GM21737 (cell line): ENCODE results near the gene MFGE8.
"Not testable (repeated sequence)": the region's sequence is repeated elsewhere in the genome, so short reads cannot be mapped to it uniquely, and the experiment has no call there.

ENCODE experiments used
- ATAC-seq: cut with Tn5 transposase; IDR thresholded peaks from one replicate; pipeline ENCODE4 v1.9.1; 2021; ENCODE audit warnings: mild to moderate bottlenecking, moderate library complexity; ENCODE audit not compliant: unreplicated experiment

Gene MFGE8, protein sequence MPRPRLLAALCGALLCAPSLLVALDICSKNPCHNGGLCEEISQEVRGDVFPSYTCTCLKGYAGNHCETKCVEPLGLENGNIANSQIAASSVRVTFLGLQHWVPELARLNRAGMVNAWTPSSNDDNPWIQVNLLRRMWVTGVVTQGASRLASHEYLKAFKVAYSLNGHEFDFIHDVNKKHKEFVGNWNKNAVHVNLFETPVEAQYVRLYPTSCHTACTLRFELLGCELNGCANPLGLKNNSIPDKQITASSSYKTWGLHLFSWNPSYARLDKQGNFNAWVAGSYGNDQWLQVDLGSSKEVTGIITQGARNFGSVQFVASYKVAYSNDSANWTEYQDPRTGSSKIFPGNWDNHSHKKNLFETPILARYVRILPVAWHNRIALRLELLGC

DNA sequence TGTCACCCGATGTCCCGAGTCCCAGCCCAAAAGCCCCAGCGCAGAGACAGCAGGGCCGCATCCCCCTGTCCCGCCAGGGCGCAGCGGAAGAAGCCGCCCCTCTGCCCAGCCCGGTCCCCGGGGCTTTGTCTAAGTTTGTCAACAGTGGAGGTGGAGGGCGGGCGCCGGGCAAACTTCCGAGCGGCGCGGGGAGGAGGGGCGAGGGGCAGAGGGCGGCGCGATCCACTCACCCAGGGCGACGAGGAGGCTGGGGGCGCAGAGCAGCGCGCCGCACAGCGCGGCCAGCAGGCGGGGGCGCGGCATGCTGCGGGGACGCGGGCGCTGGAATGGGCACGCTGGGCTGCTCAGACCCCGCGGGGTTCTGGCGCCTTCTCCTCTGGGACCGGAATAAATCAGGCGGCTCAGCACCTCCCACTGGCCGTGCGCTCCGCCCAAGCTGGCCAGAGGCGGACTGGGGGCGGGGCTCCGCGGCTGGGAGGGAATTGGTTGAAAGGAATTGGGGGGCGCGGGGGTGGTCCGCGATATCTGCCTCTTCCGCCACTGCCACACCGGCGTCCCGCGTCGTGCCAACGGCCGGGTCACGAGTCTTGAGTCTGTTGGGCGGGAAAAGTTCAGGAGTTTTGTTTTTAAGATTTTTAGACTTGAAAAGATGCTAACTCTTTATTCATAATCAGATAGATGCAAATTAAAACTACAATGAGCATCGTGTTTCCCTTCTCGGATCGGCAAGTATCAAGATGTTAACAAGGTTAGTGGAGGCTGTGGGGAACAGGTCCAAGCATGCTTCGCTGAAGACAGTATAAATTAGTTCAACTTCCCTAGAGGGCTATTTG lies at the start of gene MFGE8:
Gene MFGE8, minus strand, starts transcription at position 363 of the 833 bp plus-strand sequence. Its CDS starts 60 bp downstream, at position 303.
- peak; percentile 84 for ATAC-seq

DNA sequence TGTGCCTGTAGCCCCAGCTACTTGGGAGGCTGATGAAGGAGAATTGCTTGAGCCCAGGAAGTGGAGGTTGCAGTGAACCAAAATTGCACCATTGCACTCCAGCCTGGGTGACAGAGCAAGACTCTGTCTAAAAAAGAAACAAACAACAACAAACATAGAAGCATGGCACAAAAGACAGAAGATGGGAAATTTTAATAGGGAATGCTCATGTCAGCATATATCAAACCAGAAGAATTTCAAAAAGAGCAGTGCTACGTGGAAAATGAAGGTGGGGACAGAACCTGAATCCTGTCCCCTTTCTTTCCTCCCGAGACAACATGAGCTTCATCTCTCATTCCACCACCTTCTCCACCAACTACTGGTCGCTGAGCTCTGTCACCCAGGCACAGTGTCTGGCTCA lies 46.3 kb upstream of the MFGE8 start:
- no peak for ATAC-seq

DNA sequence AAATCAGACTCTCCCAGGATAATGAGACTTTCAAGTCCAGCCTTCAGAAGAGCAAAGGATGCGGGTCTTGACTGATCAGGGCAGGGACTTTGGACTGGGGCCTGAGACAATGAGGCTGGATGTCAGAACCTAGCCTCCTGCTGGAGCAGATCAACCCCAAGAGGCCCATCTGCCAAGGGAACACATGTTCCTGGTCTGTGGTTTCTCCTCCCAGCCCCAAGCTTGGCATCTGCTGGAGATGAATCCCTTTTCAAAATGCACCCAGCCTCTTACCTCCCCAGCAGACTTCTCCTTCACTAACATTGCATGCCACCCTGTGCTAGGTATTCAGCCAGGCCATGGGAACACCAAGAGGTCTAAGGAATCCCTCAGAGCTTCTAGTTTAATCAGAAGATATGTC lies 43.7 kb upstream of the MFGE8 start:
- ATAC-seq = no peak

DNA sequence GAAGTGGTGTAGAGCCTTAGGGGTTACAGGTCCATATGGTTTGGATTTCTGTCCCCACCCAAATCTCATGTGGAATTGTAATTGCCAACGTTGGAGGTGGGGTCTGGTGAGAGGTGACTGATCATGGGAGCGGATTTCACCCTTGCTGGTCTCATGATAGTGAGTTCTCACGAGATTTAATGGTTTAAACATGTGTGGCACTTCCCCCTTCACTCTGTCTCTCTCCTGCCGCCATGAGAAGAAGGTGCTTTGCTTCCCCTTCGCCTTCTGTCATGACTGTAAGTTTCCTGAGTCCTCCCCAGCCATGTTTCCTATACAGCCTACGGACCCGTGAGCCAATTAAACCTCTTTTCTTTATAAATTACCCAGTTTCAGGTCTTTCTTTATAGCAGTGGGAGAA lies 43.1 kb upstream of the MFGE8 start:
- no peak for ATAC-seq

DNA sequence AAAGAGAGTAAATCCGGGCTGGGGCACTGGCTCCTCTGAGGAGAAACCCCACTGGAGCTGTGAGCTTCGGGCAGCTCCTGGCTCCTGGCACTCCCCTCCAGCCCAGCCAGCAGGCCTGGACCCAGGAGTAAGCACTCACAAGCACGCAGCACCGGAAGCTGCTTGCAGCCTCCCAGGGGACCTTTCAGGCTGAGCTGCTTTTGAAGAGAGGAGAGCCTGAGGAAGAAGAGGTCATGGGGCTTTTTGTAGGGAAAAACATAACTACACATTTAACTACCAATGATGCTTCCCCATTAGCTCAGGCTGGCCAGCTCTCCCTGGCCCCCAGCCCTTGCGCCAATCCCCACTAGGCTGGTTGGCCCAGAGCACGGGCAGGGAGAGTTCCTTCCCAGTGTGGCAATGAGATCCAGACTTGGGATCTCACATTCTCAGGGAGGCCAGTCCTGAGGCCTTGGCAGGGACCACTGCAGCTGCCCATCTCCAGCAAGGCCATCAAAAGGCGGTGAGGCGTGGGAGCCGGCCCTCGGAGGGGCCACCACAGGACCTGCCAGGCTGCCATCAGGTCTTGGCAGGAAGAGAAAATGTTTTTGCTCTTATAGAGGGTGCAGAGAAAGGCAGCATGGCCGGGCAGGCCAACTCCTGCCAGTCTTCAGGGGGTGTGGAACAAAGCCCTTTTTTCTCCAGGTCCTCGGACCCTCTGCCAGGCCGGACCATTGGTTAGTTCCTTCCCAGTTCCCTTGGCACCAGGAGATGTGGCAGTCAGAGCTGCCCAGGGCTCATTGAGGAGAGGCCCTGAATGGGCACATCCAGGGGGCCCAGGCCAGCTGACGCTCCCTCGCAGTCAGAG lies 41.5 kb upstream of the MFGE8 start:
- ATAC-seq = no peak

DNA sequence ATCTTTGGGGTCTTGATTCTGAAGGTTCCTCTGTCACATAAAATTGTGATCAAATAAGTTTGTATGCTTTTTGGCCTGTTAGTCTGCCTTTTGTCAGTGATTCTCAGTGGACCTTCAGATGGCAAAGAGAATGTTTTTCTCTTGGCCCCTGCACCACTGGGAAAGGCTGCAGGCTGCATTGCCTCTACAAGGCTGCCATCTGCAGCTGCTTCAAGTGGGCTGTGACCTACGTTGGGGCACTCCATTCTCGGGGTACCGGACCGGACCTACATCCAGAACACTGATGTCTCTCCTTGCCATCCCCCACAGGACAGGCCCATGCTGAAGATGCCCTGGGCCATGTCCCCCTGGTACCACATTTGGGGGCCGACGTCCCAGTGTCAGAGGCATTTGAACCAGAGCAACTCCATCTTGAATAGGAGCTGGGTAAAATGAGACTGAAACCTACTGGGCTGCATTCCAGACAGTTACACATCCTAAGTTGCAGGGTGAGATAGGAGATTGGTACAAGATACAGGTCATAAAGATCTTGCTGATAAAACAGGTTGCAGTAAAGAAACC lies 37.5 kb upstream of the MFGE8 start:
- ATAC-seq = no peak

DNA sequence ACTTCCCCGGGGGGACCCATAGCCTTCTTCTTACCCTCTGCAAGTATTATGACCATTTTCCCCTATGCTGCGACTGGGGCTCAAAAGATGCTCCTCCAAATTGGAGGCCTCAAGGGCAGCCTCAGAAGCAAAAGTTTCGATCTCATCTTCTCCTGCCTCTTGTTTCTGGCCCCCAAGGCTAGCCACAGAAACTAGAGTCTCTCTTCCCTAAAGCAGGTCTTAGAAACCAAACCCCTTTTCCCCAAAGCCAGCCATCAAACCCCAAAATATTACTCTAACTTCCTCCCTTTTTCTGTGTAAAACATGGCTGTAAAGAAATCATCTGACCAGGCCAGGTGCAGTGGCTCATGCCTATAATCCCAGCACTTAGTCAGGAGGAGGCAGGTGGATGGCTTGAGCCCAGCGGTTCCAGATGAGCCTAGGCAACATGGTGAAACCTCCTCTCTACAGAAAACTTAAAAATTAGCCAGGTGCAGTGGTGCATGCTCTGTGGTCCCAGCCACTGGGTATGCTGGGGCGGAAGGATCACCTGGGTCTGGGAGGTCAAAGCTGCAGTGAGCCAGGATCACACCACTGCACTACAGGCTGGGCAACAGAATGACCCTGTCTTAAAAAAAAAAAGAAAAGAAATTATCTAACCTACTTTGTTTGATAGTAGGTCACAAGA lies 36.7 kb upstream of the MFGE8 start:
- peak; percentile 67 for ATAC-seq

DNA sequence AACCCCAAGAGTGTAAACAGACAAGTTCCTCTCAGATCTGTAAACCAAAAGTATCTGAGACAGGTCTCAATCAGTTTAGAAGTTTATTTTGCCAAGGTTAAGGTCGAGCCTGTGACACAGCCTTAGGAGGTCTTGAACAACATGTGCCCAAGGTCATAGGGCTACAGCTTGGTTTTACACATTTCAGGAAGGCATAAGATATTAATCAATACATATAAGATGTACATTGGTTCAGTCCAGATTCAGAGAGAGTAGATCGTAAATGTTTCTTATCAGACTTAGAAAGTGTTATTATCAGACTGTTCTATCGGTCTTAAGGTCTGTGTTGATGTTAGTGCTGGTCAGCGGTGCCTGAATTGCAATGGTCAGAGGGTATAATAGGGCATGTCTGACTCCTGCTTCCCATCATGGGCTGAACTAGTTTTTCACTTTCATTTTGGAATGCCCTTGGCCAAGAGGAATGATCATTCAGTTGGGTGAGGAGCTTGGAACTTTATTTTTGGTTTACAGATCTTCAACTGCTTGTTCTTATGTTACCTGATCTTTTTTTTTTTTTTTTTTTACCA lies 27.0 kb upstream of the MFGE8 start:
- no peak for ATAC-seq

DNA sequence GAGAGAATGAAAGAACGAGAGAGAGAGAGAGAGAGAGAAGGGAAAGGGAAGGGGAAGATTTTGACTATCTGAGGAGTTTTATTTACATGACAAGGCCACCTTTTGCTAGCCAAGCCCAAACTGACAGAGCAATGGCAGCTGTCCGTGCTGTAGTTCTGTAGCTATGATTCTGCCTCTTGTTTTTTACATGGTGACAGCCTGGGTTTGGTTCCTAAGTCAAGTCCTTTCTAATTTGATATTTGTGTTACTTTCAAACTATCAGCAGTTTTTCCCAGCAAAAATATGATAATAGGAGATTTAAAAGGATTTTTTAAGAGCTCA lies 26.3 kb upstream of the MFGE8 start:
- no peak for ATAC-seq

DNA sequence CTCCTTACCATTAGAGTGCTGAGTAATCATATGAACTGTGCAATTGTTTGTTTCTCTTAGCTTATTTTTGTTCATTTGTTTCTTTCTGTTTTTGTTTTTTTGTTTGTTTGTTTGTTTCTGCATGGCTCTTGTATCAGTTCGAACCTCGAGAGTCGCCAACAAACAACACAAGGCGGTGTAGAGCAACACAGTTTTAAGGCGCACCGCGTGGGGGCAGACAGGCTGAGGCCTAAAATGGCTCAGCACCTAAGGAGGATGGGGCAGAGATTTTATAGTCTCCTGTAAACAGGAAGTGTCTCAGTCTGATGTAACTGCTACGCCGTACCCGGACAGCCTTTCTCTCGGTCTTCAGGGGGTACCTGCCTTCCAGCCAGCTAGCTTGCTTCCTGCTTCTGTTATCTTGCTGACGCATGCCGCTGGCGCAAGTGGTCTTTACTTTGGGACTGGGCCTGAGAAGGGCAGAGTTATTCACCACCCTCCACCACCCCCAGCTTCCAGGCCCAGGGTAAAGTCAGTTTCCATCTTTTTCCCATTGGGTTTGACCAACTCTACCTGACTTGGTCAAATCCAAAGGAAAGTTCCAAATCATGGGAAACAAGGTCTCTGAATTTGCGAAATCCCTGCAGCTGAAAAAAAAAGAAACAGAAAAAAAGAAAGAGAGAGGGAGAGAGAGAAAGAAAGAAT lies 25.8 kb upstream of the MFGE8 start:
- no peak for ATAC-seq

DNA sequence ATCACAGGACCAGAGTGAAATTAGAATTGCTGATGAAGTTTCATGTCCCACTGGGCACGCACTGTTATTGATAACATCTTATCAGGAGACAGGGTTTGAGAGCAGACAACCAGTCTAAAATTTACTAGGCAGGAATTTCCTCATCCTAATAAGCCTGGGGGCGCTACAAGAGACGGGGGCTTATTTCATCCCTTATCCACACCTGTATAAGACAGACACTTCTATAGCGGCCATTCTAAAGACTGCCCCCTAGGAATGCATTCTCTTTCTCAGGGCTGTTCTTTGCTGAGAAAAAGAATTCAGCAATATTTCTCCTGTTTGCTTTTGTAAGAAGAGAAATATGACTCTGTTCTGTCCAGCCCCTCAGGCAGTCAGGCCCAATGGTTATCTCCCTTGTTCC lies 21.3 kb upstream of the MFGE8 start:
- ATAC-seq = not testable (repeated sequence)

DNA sequence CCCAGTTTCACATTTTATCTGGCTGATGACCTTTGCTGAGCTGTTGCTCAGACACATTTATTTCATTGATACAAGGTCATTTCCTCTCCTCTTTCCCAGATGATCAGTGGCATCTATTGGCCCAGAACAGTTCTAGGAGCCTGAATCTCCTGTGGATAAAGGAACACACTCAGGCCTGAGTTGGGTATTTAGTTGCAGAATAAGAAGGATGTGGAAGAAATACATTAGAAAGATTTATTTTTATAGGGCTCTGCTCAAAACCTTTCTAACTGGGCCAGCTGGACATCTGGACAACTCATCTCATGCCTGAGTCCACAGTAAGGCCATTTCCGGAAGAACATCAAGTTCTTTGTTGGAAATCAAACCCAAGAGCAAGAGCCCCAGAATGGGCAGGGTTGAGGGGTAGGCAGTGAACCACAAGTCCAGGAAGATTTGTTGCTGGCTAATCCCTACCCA lies 19.7 kb upstream of the MFGE8 start:
- ATAC-seq = no peak

DNA sequence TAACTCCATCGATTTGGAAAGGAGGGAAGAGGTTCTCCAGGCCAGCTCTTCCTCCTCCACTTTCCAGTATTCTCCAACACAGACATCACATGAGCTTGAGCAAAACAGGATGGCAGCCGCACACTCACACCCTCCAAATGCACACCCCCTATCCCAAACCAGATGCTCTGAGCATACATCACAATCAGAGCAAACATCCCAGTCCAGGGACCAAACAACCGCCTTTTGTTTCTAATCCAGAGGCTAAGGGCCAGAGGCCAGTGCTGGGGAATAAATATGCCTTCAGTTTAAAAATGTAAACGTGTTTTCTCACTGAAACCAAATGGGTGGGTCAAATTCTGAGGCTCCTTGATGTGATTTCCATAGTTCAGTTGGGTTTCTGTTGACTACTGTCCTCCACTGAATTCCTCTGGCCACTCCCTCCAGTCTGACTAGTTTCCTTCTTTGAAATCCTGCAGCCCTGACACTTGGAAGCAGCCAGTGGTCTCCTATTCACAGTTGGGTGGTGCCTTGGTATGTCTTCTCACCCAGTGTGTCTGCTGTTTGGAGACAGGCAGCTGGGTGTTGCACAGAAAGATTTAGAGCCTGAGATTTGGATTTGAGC lies 19.2 kb upstream of the MFGE8 start:
- no peak for ATAC-seq

DNA sequence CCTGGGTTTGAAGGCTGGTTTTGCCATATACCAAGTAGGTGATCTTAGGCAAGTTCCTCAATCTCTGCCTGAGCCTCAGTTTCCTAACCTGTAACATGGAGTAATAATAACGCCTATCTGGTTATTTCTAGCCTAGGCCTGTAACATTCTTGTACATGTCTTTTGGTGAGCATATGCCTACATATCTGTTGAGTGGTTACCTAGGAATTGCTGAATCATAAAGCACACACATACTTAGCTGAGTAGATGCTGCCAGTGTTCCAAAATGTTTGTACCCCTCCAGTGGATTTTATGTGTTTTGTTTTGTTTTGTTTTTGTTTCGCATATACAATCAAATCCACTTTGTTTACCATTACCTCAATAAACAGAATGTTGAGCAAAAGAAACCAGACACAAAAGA lies 17.4 kb upstream of the MFGE8 start:
- no peak for ATAC-seq

DNA sequence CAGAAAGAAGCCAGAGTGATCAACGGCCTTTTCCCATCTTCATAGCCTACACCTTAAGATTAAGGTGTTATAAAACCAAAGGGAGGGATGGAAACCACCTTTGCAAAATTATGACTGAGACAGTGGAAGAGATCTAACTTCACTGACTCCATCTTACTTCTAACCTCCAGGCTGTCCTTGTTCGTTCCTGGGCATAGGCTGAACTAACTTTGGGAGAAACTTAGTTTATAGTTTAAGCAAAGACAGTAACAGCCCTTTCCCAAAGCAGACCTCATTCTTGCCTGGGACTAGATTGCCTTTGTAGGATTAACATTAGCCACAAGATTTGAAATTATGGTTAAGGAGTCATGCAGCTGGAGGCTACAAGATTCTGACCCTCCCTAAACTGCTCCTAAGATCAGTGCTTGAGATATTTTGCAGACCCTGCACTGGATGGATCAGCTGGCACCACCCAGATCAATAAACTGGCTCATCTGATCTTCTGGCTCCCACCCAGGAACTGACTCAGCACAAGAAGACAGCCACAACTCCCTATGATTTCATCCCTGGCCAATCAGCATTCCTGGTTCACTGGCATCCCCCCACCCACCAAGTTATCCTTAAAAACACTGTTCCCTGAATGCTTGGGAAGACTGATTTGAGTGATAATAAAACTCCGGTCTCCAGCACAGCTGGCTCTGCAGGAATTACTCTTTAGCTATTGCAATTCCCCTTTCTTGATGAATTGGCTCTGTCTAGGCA lies 16.3 kb upstream of the MFGE8 start:
- not testable (repeated sequence) for ATAC-seq

DNA sequence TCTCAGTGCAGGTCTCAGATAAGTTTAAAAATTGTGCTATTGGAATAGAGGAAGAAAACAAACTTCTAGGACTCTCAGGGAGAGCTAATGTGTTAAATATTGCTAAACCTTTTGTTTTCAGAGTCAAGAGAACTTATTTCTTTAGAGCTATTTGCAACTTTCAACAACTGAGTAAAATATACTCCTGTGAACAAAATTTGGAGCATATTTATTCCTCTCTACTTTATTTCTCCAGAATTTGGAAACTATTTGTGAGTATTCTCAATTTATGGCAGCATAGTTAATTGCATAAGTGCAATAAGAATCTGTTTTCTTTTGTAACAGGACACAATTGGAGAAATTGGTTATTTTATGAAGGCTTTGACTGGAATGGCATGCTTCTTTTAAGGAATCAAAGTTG lies 15.0 kb upstream of the MFGE8 start:
- ATAC-seq = not testable (repeated sequence)

DNA sequence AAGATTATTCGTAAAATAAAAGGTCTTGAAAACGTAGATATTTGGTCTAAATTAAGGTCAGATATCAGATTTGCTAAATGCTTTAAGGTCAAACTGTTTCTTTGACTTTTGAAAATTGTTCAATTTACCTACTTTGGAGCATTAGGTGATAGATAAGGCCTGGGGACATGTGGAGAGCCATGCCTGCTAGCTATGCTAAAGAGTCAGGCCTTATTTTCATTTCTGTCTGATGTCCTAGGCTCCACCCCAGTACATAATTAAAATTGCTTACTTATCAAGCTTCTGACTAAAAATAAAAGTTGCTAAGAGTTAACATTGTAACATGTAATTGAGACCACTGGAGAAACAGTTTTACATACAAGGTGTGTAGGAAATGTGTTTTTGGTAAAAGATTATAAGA lies 12.5 kb upstream of the MFGE8 start:
- not testable (repeated sequence) for ATAC-seq

DNA sequence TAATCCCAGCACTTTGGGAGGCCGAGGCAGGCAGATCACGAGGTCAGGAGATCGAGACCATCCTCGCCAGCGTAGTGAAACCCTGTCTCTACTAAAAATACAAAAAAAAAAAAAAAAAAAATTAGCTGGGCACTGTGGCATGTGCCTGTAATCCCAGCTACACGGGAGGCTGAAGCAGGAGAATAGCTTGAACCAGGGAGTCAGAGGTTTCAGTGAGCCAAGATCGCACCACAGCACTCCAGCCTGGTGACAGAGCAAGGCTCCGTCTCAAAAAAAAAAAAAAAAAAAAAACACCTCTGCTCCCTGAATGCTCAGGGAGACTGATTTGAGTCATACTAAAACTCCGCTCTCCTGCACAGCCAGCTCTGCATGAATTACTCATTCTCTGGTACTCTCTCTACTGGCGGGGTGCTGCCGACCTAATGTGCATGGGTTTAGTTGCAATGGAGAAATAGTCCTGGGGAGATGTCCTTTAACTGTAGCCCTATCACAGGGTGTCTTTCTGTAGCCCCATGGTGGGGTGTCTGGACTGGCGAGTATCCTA lies 7.8 kb upstream of the MFGE8 start:
- ATAC-seq = not testable (repeated sequence)
